HepG2 (cell line): ENCODE results near the gene SLC34A3. TPM values are rescaled to one million over a fixed set of nuclear protein-coding genes. Genes with fewer than 3 reads are reported as not detected.
A peak's percentile ranks its signal among the peaks of the same experiment; 100 is the strongest.

Experiments used
- CBX2 ChIP-seq, 2 experiments: fragments of 200-600 bp in 1 of 2; sonication (generic); formaldehyde crosslinking in 1 of 2; IDR thresholded peaks; 2 replicates each; pipeline versions ENCODE4 v1.7.0 to v1.8.1; 2018 to 2022; ENCODE audit warnings: low read depth in 2 of 2, low read length in 1 of 2, mild to moderate bottlenecking in 1 of 2, missing genetic modification reagents in 1 of 2
- CBX5 ChIP-seq: sonication (generic); formaldehyde crosslinking; IDR thresholded peaks from 2 replicates; pipeline ENCODE4 v1.4.0; 2020; ENCODE audit warnings: missing genetic modification reagents, borderline replicate concordance
- FLYWCH1 ChIP-seq: sonication (generic); formaldehyde crosslinking; IDR thresholded peaks from 2 replicates; pipeline ENCODE4 v1.8.1; 2023; ENCODE audit warnings: mild to moderate bottlenecking, missing genetic modification reagents
- HDAC2 ChIP-seq: sonication (generic); formaldehyde crosslinking; IDR thresholded peaks from 2 replicates; pipeline ENCODE4 v1.4.0; 2020; ENCODE audit warnings: missing genetic modification reagents
- KDM6A ChIP-seq: IDR thresholded peaks from 2 replicates; pipeline ENCODE4 v1.6.1; 2016; ENCODE audit warnings: low read depth
- MAFF ChIP-seq: IDR thresholded peaks from 2 replicates; pipeline ENCODE4 v1.6.1; 2011; ENCODE audit warnings: low read depth, low read length, improper control_type of control experiment
- MAFK ChIP-seq, 2 experiments: IDR thresholded peaks in 1 of 2; conservative IDR thresholded peaks in 1 of 2; 2 replicates each; pipeline ENCODE4 v1.6.1; 2011; ENCODE audit warnings: improper control_type of control experiment in 2 of 2, low read length in 2 of 2
- MED13 ChIP-seq: sonication (generic); formaldehyde crosslinking; IDR thresholded peaks from 2 replicates; pipeline ENCODE4 v1.5.0; 2020; ENCODE audit warnings: missing genetic modification reagents
- NFRKB ChIP-seq: fragments of 450-650 bp; IDR thresholded peaks from 2 replicates; pipeline ENCODE4 v1.6.1; 2017
- POLR2A ChIP-seq, 2 experiments: IDR thresholded peaks; 2 replicates each; pipeline ENCODE4 v1.6.1; 2011; ENCODE audit warnings: low read depth in 2 of 2, low read length in 2 of 2, mild to moderate bottlenecking in 1 of 2, moderate library complexity in 1 of 2; ENCODE audit not compliant: insufficient read depth in 1 of 2
- SMAD9 ChIP-seq: sonication (generic); formaldehyde crosslinking; IDR thresholded peaks from 2 replicates; pipeline ENCODE4 v1.5.1; 2020; ENCODE audit warnings: mild to moderate bottlenecking, missing genetic modification reagents
- SYNCRIP ChIP-seq: fragments of 200-400 bp; formaldehyde crosslinking; IDR thresholded peaks from 2 replicates; pipeline ENCODE4 v1.6.1; 2018; ENCODE audit warnings: mild to moderate bottlenecking, low read depth, low read length; ENCODE audit not compliant: insufficient read depth
- YEATS4 ChIP-seq: sonication (generic); formaldehyde crosslinking; IDR thresholded peaks from 2 replicates; pipeline ENCODE4 v1.4.0; 2020; ENCODE audit warnings: missing genetic modification reagents, borderline replicate concordance
- ZBTB1 ChIP-seq: sonication (generic); formaldehyde crosslinking; IDR thresholded peaks from 2 replicates; pipeline ENCODE4 v1.4.0; 2020; ENCODE audit warnings: missing genetic modification reagents, borderline replicate concordance
- ZNF598 ChIP-seq: sonication (generic); formaldehyde crosslinking; IDR thresholded peaks from 2 replicates; pipeline ENCODE4 v1.5.1; 2020; ENCODE audit warnings: mild to moderate bottlenecking, missing genetic modification reagents, borderline replicate concordance
- polyA plus RNA-seq, 8 experiments: library from polyadenylated mRNA; depleted of rRNA in 3 of 8; stranded (reverse) in 7 of 8; unstranded in 1 of 8; fragments of >200 nt; fragmentation: Illumina TruSeq in 4 of 8; extraction: Trizol in 4 of 8; gene quantifications; 2 replicates each; pipeline versions ENCODE4 v1.2.1 to v1.2.3, GENCODE V29; 2011 to 2016; ENCODE audit warnings: low read depth in 4 of 8, missing spikeins in 1 of 8, mixed read lengths in 1 of 8; ENCODE audit not compliant: insufficient read depth in 1 of 8
- total RNA-seq, 5 experiments: library from RNA; depleted of rRNA; stranded (reverse); fragments of >200 nt; fragmentation: Illumina TruSeq; extraction: Trizol; gene quantifications; 2 replicates each; pipeline ENCODE4 v1.2.3, GENCODE V29; 2016; ENCODE audit warnings: low read depth in 1 of 5
- TF ChIP-seq, protein P1 (sequence below): sonication (generic); formaldehyde crosslinking; IDR thresholded peaks from 2 replicates; pipeline ENCODE4 v1.4.0; 2020; ENCODE audit warnings: missing genetic modification reagents, borderline replicate concordance
- TF ChIP-seq, protein P2 (sequence below): sonication (generic); formaldehyde crosslinking; IDR thresholded peaks from 2 replicates; pipeline ENCODE4 v1.4.0; 2020; ENCODE audit warnings: mild to moderate bottlenecking, missing genetic modification reagents, borderline replicate concordance
- TF ChIP-seq, protein P3 (sequence below): sonication (generic); formaldehyde crosslinking; IDR thresholded peaks from 2 replicates; pipeline ENCODE4 v1.8.1; 2023; ENCODE audit warnings: missing genetic modification reagents, inconsistent platforms, borderline replicate concordance

Gene SLC34A3
- total and polyA plus RNA-seq, 2 of the 13 experiments (the other 11 are each of a cell fraction or from before 2014, with no cell fraction given), result 0.07 to 1.0 TPM

DNA sequence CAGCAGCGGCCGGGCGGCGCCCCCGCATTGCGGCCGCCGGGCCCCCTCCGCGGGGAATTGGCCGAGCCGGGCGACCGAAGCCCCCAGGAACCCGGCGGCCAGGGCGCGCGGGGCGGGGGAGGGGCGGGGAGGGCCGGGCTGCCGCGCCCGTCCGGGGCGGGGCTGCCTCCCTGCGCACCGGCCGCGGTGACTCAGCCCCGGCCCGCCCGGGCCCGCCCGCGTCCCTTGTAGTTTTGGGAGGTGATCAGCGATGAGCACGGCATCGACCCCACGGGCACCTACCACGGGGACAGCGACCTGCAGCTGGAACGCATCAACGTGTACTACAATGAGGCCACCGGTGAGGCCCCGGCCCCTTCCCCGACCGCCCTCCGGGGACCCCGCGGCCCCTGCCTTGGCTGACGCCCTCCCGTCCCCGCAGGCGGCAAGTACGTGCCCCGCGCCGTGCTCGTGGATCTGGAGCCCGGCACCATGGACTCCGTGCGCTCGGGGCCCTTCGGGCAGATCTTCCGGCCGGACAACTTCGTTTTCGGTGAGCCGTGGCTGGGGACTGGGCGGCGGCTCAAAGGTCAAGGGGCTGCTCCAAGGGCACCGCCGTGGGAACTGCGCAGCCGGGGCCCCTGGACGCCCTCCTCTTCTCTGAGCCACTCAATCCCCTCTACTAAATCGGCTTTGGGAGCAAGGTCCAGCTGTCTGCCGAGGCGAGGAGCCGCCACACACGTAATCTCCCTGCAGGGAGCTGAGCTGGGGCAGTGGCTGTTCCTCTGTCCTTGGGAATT, 11.0 kb downstream of the SLC34A3 start (continued):
- TF ChIP-seq NFRKB (no peak), FLYWCH1 (no peak), MAFF (no peak), MED13 (CRISPR knock-in tag) (no peak), ZBTB1 (CRISPR knock-in tag) (no peak), ZNF598 (CRISPR knock-in tag) (no peak; the same call in 1 of the 2 replicates), MAFK (conservative IDR thresholded peaks at IDR 0.05 in 1 of 2, IDR thresholded peaks at IDR 0.05 in 1 of 2; ENCODE audit: low read length in 2 of 2) (no peak), SMAD9 (0 out of 2 replicates have a peak, but pooled peaks have one; percentile 55), POLR2A (IDR thresholded peaks at IDR 0.05; ENCODE audit: insufficient read depth in 1 of 2, low read depth in 2 of 2, low read length in 2 of 2) (no peak; a peak in 1 of 4 replicates), SYNCRIP (no peak), KDM6A (CRISPR knock-in tag) (0 out of 2 replicates have a peak, but pooled peaks have one; percentile 28), CBX5 (no peak), HDAC2 (CRISPR knock-in tag) (peak; percentile 53; the same call in 1 of the 2 replicates), CBX2 (IDR thresholded peaks at IDR 0.05; ENCODE audit: low read depth, low read length) (no peak), CBX2 (CRISPR knock-in tag; IDR thresholded peaks at IDR 0.05; ENCODE audit: low read depth) (no peak), YEATS4 (CRISPR knock-in tag) (no peak)
- TF ChIP-seq, protein P1, sequence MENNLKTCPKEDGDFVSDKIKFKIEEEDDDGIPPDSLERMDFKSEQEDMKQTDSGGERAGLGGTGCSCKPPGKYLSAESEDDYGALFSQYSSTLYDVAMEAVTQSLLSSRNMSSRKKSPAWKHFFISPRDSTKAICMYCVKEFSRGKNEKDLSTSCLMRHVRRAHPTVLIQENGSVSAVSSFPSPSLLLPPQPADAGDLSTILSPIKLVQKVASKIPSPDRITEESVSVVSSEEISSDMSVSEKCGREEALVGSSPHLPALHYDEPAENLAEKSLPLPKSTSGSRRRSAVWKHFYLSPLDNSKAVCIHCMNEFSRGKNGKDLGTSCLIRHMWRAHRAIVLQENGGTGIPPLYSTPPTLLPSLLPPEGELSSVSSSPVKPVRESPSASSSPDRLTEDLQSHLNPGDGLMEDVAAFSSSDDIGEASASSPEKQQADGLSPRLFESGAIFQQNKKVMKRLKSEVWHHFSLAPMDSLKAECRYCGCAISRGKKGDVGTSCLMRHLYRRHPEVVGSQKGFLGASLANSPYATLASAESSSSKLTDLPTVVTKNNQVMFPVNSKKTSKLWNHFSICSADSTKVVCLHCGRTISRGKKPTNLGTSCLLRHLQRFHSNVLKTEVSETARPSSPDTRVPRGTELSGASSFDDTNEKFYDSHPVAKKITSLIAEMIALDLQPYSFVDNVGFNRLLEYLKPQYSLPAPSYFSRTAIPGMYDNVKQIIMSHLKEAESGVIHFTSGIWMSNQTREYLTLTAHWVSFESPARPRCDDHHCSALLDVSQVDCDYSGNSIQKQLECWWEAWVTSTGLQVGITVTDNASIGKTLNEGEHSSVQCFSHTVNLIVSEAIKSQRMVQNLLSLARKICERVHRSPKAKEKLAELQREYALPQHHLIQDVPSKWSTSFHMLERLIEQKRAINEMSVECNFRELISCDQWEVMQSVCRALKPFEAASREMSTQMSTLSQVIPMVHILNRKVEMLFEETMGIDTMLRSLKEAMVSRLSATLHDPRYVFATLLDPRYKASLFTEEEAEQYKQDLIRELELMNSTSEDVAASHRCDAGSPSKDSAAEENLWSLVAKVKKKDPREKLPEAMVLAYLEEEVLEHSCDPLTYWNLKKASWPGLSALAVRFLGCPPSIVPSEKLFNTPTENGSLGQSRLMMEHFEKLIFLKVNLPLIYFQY, result no peak
- TF ChIP-seq, protein P2, sequence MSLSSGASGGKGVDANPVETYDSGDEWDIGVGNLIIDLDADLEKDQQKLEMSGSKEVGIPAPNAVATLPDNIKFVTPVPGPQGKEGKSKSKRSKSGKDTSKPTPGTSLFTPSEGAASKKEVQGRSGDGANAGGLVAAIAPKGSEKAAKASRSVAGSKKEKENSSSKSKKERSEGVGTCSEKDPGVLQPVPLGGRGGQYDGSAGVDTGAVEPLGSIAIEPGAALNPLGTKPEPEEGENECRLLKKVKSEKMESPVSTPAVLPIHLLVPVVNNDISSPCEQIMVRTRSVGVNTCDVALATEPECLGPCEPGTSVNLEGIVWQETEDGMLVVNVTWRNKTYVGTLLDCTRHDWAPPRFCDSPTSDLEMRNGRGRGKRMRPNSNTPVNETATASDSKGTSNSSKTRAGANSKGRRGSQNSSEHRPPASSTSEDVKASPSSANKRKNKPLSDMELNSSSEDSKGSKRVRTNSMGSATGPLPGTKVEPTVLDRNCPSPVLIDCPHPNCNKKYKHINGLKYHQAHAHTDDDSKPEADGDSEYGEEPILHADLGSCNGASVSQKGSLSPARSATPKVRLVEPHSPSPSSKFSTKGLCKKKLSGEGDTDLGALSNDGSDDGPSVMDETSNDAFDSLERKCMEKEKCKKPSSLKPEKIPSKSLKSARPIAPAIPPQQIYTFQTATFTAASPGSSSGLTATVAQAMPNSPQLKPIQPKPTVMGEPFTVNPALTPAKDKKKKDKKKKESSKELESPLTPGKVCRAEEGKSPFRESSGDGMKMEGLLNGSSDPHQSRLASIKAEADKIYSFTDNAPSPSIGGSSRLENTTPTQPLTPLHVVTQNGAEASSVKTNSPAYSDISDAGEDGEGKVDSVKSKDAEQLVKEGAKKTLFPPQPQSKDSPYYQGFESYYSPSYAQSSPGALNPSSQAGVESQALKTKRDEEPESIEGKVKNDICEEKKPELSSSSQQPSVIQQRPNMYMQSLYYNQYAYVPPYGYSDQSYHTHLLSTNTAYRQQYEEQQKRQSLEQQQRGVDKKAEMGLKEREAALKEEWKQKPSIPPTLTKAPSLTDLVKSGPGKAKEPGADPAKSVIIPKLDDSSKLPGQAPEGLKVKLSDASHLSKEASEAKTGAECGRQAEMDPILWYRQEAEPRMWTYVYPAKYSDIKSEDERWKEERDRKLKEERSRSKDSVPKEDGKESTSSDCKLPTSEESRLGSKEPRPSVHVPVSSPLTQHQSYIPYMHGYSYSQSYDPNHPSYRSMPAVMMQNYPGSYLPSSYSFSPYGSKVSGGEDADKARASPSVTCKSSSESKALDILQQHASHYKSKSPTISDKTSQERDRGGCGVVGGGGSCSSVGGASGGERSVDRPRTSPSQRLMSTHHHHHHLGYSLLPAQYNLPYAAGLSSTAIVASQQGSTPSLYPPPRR (CRISPR knock-in tag), result no peak
- TF ChIP-seq, protein P3, sequence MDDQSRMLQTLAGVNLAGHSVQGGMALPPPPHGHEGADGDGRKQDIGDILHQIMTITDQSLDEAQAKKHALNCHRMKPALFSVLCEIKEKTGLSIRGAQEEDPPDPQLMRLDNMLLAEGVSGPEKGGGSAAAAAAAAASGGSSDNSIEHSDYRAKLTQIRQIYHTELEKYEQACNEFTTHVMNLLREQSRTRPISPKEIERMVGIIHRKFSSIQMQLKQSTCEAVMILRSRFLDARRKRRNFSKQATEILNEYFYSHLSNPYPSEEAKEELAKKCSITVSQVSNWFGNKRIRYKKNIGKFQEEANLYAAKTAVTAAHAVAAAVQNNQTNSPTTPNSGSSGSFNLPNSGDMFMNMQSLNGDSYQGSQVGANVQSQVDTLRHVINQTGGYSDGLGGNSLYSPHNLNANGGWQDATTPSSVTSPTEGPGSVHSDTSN (CRISPR knock-in tag), result no peak
